CD1c-positive myeloid dendritic cell (primary cell): ENCODE data around the gene CRHBP.
"Not testable (repeated sequence)": the region's sequence is repeated elsewhere in the genome, so short reads cannot be mapped to it uniquely, and the experiment has no call there.

Experiments
- DNase-seq: peaks from one replicate; pipeline ENCODE4 v3.0.0-alpha.2; 2016; ENCODE audit errors: extremely low spot score

CRHBP gene, protein sequence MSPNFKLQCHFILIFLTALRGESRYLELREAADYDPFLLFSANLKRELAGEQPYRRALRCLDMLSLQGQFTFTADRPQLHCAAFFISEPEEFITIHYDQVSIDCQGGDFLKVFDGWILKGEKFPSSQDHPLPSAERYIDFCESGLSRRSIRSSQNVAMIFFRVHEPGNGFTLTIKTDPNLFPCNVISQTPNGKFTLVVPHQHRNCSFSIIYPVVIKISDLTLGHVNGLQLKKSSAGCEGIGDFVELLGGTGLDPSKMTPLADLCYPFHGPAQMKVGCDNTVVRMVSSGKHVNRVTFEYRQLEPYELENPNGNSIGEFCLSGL

DNA sequence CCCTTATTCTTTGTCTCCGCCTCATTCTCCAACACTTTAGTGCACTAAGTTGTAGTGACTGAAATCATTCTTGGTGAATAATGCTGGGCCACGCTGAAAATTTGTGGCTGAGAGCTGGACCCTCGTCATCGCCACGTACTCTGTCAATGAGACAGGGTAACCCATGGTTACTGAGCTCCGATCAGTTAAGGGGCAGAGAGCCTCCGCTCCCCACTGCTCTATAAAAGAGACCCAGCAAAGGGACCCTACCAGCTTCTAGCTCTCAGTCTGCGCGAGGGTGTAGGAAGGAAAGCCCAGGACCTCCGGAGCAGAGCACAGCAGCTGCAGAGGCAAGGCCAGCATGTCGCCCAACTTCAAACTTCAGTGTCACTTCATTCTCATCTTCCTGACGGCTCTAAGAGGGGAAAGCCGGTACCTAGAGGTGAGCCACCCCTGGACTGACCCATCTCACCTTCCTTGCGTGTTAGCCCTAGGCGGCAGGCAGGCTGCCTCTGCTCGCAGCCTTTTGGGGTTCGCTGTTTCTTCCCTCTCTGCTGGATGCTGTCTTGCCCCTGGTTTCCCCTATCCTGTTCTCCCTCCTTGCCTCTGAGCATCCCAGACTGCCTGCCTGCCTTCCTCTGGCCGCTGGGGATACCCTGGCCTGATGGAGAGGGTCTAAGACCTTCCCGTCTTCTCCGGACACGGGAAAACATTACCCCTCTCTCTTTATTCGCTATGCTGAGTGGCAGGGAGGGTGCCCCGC lies at the start of gene CRHBP:
Gene CRHBP, plus strand, starts transcription at position 251 of the 742 bp plus-strand sequence. Its CDS starts 90 bp downstream, at position 341.
- no peak for DNase-seq

GRCh38 chr5:76908166-76908565 lies 44.7 kb upstream of the CRHBP start:
- DNase-seq, result no peak

DNA sequence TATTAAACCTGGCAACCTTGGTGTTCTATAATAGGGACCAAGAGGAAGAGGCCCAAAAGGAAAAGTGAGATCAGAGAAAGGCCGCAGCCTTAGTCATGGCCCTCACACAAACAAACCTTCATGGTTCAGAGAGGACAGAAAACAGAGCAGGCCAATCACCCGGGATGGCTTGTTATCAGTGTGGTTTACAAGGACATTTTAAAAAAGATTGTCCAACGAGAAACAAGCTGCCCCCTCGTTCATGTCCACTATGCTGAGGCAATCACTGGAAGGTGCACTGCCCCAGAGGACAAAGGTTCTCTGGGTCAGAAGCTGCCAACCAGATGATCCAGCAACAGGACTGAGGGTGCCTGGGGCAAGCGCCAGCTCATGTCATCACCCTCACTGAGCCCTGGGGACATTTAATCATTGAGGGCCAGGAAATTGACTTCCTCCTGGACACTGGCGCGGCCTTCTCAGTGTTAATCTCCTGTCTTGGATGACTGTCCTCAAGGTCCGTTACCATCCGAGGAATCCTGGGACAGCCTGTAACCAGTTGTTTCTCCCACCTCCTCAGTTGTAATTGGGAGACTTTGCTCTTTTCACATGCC lies 42.4 kb upstream of the CRHBP start:
- DNase-seq, result not testable (repeated sequence)

GRCh38 chr5:76914671-76915070 lies 38.2 kb upstream of the CRHBP start:
- not testable (repeated sequence) for DNase-seq

GRCh38 chr5:76918539-76918938 lies 34.3 kb upstream of the CRHBP start:
- no peak for DNase-seq

DNA sequence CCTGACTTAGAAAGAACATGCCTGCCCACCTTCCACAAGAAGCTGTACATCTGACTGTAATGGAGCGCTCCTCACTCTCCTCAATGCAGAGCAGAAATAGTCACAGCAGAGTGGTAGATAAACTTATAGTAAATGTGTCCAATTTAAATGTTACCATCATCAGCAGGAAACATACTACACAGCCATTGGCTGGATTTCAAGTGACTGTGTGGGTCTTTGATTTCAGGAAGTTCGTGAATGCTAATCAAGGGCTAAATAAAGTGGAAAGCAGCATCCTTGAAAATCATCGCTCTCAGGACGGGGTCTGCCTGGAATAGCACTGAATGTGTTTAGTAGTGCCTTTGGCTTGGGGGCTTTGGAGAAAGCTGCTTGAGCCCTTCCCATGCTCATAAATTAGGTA lies 32.4 kb upstream of the CRHBP start:
- no peak for DNase-seq

GRCh38 chr5:76926329-76927105 lies 26.3 kb upstream of the CRHBP start:
- no peak for DNase-seq

DNA sequence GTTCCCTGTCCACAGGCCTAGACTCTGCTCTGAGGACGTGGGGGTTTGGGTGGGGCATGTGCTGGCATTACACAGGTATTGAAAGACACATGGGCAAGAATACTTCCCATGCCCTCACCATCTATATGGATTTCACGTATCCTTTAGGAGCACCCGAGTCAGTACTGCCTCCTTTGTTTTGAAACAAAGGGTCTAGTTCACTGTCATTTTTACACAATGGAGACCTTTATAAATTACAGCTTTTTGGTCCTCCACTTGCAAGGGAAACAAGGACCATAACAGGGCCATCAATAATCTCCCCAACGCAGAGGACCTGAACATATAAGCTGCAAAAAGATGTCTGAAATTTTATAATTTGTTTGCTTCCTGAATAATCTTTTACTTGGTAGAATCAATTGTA lies 24.9 kb upstream of the CRHBP start:
- no peak for DNase-seq

GRCh38 chr5:76930083-76930482 lies 22.8 kb upstream of the CRHBP start:
- DNase-seq, result no peak

- DNase-seq, result no peak
Measured at GRCh38 chr5:76938177-76938576, 14.7 kb upstream of the CRHBP start.

GRCh38 chr5:76941000-76941399 lies 11.8 kb upstream of the CRHBP start:
- no peak for DNase-seq

DNA sequence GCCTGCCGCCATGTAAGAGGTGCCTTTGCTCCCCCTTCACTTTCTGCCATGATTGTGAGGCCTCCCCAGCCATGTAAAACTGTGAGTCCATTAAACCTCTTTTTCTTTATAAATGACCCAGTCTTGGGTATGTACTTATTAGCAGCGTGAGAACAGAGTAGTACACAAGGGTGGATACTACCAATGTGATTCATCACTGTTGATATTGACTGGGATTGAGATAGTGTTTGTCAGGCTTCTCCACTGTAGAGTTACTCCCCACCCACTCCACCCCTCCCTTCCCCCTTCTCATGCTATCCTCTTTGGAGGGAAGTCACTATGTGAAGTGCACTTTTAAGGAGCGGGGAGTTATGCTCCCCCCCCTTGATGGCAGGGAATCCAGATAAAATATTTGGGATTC lies 11.4 kb upstream of the CRHBP start:
- no peak for DNase-seq

GRCh38 chr5:76942581-76942980 lies 10.3 kb upstream of the CRHBP start:
- no peak for DNase-seq

- no peak for DNase-seq
Measured at GRCh38 chr5:76943006-76943405, 9.8 kb upstream of the CRHBP start.

GRCh38 chr5:76944638-76945037 lies 8.2 kb upstream of the CRHBP start:
- DNase-seq, result no peak

- DNase-seq, result not testable (repeated sequence)
Measured at GRCh38 chr5:76945238-76945637, 7.6 kb upstream of the CRHBP start.

- DNase-seq, result no peak
Measured at GRCh38 chr5:76946090-76946489, 6.8 kb upstream of the CRHBP start.

DNA sequence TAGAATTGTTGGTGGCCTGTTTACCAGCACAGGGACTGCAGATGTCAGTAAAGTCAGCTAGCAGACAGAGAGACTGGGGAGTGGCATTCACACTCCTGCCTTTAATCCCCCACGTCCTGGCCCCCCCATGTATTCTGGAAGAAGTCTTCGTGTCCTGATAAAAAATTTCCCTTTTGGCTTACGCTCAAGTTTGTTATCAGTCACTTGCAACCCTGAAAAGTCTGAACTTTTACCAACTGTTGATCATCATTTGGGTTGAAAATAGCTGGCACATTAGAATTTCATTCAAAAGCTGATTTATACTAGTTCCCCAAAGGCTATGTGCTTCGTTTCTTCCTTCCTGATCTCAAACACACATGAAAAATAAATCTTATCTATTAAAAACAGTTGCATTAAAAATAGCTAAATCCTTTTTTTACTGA lies 5.8 kb upstream of the CRHBP start:
- DNase-seq, result no peak

DNA sequence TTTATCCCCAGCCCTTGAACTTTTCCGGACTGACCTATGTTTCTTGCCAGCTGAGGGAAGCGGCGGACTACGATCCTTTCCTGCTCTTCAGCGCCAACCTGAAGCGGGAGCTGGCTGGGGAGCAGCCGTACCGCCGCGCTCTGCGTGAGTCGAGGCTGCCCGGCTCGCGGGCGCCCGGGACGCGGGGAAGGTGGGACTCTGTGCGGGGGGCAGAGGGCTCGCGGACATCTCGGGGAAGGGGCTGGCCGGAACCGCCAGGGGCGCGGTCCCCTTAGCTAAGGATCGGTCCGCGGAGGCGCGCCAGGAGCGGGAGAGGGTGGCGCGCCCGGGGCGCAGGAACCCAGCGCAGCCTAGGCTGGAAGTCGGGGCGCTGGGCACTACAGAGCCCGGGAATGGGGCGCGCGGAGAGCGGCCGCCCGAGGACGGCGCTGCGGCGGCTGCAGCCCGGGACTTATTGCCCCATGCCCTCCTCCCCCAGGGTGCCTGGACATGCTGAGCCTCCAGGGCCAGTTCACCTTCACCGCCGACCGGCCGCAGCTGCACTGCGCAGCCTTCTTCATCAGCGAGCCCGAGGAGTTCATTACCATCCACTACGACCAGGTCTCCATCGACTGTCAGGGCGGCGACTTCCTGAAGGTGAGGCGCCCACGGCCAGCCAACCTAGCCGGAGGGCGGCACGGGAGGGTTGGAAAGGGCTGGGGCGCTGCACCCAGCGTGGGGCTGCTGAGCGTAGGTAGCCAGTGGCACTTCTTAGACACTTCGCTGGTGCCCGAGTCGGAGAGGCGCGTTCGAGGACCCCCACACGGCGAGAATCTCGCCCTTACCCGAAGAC lies 922 bp downstream of the CRHBP start:
- DNase-seq, result no peak

- DNase-seq, result no peak
Measured at GRCh38 chr5:76954383-76954763, 1.5 kb downstream of the CRHBP start.

DNA sequence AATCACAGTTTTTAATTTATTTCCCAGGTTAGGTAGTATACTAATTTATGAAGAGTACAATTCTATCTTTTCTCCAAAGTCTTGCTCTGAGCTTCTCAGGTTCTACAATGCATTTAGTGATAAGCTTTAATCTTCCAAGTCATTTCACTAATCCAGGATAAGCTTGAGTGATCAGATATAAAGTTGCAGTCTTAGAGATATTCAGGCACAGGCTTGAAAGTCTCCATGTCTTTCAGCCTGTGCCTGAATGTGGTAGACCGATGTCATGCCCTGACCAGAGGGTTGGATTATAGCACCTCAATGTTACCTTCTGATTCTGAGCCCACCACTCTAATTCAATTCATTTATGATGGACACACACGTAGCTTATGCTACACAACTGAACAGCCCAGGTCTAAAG lies 3.2 kb downstream of the CRHBP start:
- DNase-seq, result no peak
